ENCODE measurements around the gene TENT4A. TPM values are rescaled to one million over a fixed set of nuclear protein-coding genes. Genes with fewer than 3 reads are reported as not detected.

TENT4A gene
- total RNA-seq, 1 experiment from 2014 or later: 10.2 TPM

- no peak overlapping the region for H3K4me3 ChIP-seq (ENCODE audit: insufficient read depth, low read depth, low read length)
- no peaks in the 10 kb centered on the region for H3K27me3 ChIP-seq (ENCODE audit: control insufficient read depth, insufficient read depth, low read length)
- DNase-seq: peak; percentile 80
- H3K36me3 ChIP-seq (replicated peaks; ENCODE audit: control insufficient read depth, insufficient read depth, low read length): peaks cover 3% of the 10 kb centered on the region; the same call in 1 of the 2 replicates
Measured at GRCh38 chr5:6728011-6728794, 15.0 kb downstream of the TENT4A start.

- DNase-seq: no peak
- Histone ChIP-seq H3K27me3 (ENCODE audit: control insufficient read depth, insufficient read depth, low read length) (no peaks in the 10 kb centered on the region), H3K36me3 (replicated peaks; ENCODE audit: control insufficient read depth, insufficient read depth, low read length) (peaks cover 3% of the 10 kb centered on the region; the same call in 1 of the 2 replicates), H3K4me3 (ENCODE audit: insufficient read depth, low read depth, low read length) (no peak overlapping the region)
Measured at GRCh38 chr5:6728795-6729183, 15.6 kb downstream of the TENT4A start.

GRCh38 chr5:6729386-6730310, 16.4 kb downstream of the TENT4A start:
- Histone ChIP-seq H3K4me3 (ENCODE audit: insufficient read depth, low read depth, low read length) (no peak overlapping the region), H3K27me3 (ENCODE audit: control insufficient read depth, insufficient read depth, low read length) (no peaks in the 10 kb centered on the region), H3K36me3 (replicated peaks; ENCODE audit: control insufficient read depth, insufficient read depth, low read length) (peaks cover under 1% of the 10 kb centered on the region; the same call in 1 of the 2 replicates)
- DNase-seq: no peak

- Histone ChIP-seq H3K27me3 (ENCODE audit: control insufficient read depth, insufficient read depth, low read length) (no peaks in the 10 kb centered on the region), H3K4me3 (ENCODE audit: insufficient read depth, low read depth, low read length) (no peak overlapping the region), H3K36me3 (replicated peaks; ENCODE audit: control insufficient read depth, insufficient read depth, low read length) (no peaks in the 10 kb centered on the region)
- peak; percentile 78 for DNase-seq
Measured at GRCh38 chr5:6730407-6730806, 17.2 kb downstream of the TENT4A start.

- Histone ChIP-seq H3K27me3 (ENCODE audit: control insufficient read depth, insufficient read depth, low read length) (no peaks in the 10 kb centered on the region), H3K36me3 (replicated peaks; ENCODE audit: control insufficient read depth, insufficient read depth, low read length) (no peaks in the 10 kb centered on the region), H3K4me3 (ENCODE audit: insufficient read depth, low read depth, low read length) (no peak overlapping the region)
- DNase-seq: no peak
Measured at GRCh38 chr5:6730807-6731206, 17.6 kb downstream of the TENT4A start.

- DNase-seq: no peak
- H3K4me3 ChIP-seq (ENCODE audit: insufficient read depth, low read depth, low read length): no peak overlapping the region
- H3K27me3 ChIP-seq (ENCODE audit: control insufficient read depth, insufficient read depth, low read length): no peaks in the 10 kb centered on the region
Measured at GRCh38 chr5:6731465-6732237, 18.4 kb downstream of the TENT4A start.

GRCh38 chr5:6732634-6733410, 19.6 kb downstream of the TENT4A start:
- no peak for DNase-seq
- no peaks in the 10 kb centered on the region for H3K27me3 ChIP-seq (ENCODE audit: control insufficient read depth, insufficient read depth, low read length)
- no peak overlapping the region for H3K4me3 ChIP-seq (ENCODE audit: insufficient read depth, low read depth, low read length)
- no peaks in the 10 kb centered on the region; the same call in 1 of the 2 replicates for H3K36me3 ChIP-seq (replicated peaks; ENCODE audit: control insufficient read depth, insufficient read depth, low read length)

More at GRCh38 chr5:6731465-6732237, 18.4 kb downstream of the TENT4A start:
- H3K36me3 ChIP-seq (replicated peaks; ENCODE audit: control insufficient read depth, insufficient read depth, low read length): no peaks in the 10 kb centered on the region

- no peak for DNase-seq
- Histone ChIP-seq H3K27me3 (ENCODE audit: control insufficient read depth, insufficient read depth, low read length) (no peaks in the 10 kb centered on the region), H3K4me3 (ENCODE audit: insufficient read depth, low read depth, low read length) (no peak overlapping the region), H3K36me3 (replicated peaks; ENCODE audit: control insufficient read depth, insufficient read depth, low read length) (no peaks in the 10 kb centered on the region; the same call in 1 of the 2 replicates)
Measured at GRCh38 chr5:6733411-6734242, 20.4 kb downstream of the TENT4A start.

GRCh38 chr5:6734243-6734700, 21.0 kb downstream of the TENT4A start:
- DNase-seq: no peak
- H3K27me3 ChIP-seq (ENCODE audit: control insufficient read depth, insufficient read depth, low read length): no peaks in the 10 kb centered on the region

GRCh38 chr5:6734781-6735180, 21.5 kb downstream of the TENT4A start:
- H3K4me3 ChIP-seq (ENCODE audit: insufficient read depth, low read depth, low read length): no peak overlapping the region
- DNase-seq: no peak
- H3K27me3 ChIP-seq (ENCODE audit: control insufficient read depth, insufficient read depth, low read length): no peaks in the 10 kb centered on the region
- peaks cover 1% of the 10 kb centered on the region; the same call in 1 of the 2 replicates for H3K36me3 ChIP-seq (replicated peaks; ENCODE audit: control insufficient read depth, insufficient read depth, low read length)

More at GRCh38 chr5:6734243-6734700, 21.0 kb downstream of the TENT4A start:
- Histone ChIP-seq H3K36me3 (replicated peaks; ENCODE audit: control insufficient read depth, insufficient read depth, low read length) (no peaks in the 10 kb centered on the region; the same call in 1 of the 2 replicates), H3K4me3 (ENCODE audit: insufficient read depth, low read depth, low read length) (no peak overlapping the region)

GRCh38 chr5:6736106-6736505, 22.9 kb downstream of the TENT4A start:
- peaks cover 4% of the 10 kb centered on the region for H3K36me3 ChIP-seq (replicated peaks; ENCODE audit: control insufficient read depth, insufficient read depth, low read length)
- DNase-seq: no peak
- no peak overlapping the region for H3K4me3 ChIP-seq (ENCODE audit: insufficient read depth, low read depth, low read length)
- H3K27me3 ChIP-seq (ENCODE audit: control insufficient read depth, insufficient read depth, low read length): no peaks in the 10 kb centered on the region

- no peak overlapping the region for H3K4me3 ChIP-seq (ENCODE audit: insufficient read depth, low read depth, low read length)
- no peak for DNase-seq
- H3K36me3 ChIP-seq (replicated peaks; ENCODE audit: control insufficient read depth, insufficient read depth, low read length): peaks cover 4% of the 10 kb centered on the region
- H3K27me3 ChIP-seq (ENCODE audit: control insufficient read depth, insufficient read depth, low read length): no peaks in the 10 kb centered on the region
Measured at GRCh38 chr5:6736524-6737042, 23.4 kb downstream of the TENT4A start.
